Measurements from ENCODE around the gene RGS8.

Gene RGS8

GRCh38 chr1:182715531-182715930 lies 31.1 kb upstream of the RGS8 start:
- TF ChIP-seq SIN3A (IDR thresholded peaks at IDR 0.05; ENCODE audit: borderline replicate concordance, insufficient read depth, low read length): no peak
- no peak for TF ChIP-seq POLR2AphosphoS5 (IDR thresholded peaks at IDR 0.05; ENCODE audit: low read depth, low read length)
- no peak for TF ChIP-seq FOXP2 (optimal IDR thresholded peaks at IDR 0.05; ENCODE audit: borderline replicate concordance, extremely low read depth, extremely low read length, insufficient read depth)
- no peak for TF ChIP-seq REST (IDR thresholded peaks at IDR 0.05; ENCODE audit: insufficient read depth in 1 of 2, low read depth in 2 of 2, low read length in 2 of 2)
- TF ChIP-seq TAF1 (IDR thresholded peaks at IDR 0.05; ENCODE audit: borderline replicate concordance, insufficient read depth, low read length): no peak

DNA sequence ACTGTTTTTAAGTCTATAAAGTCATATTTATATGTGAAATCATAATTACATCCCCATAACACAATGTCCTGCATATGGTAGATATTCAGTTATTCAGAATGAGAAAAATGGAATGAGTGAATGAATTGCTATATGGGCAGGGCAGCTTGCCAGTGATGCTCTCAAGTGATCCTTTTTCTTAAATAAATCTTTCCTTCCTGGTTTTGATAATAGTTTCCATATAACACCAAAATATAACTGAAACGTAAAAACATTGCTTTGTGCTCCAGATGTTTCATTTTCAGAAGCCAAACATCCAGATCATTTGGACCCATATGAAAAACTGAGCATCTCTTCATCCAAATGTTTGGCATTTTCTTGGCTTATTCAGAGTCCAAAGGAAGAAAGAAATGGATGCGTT lies 30.2 kb upstream of the RGS8 start:
- TF ChIP-seq REST (IDR thresholded peaks at IDR 0.05; ENCODE audit: insufficient read depth in 1 of 2, low read depth in 2 of 2, low read length in 2 of 2) (no peak), POLR2AphosphoS5 (IDR thresholded peaks at IDR 0.05; ENCODE audit: low read depth, low read length) (no peak), FOXP2 (optimal IDR thresholded peaks at IDR 0.05; ENCODE audit: borderline replicate concordance, extremely low read depth, extremely low read length, insufficient read depth) (no peak), TAF1 (IDR thresholded peaks at IDR 0.05; ENCODE audit: borderline replicate concordance, insufficient read depth, low read length) (no peak), SIN3A (IDR thresholded peaks at IDR 0.05; ENCODE audit: borderline replicate concordance, insufficient read depth, low read length) (no peak)

DNA sequence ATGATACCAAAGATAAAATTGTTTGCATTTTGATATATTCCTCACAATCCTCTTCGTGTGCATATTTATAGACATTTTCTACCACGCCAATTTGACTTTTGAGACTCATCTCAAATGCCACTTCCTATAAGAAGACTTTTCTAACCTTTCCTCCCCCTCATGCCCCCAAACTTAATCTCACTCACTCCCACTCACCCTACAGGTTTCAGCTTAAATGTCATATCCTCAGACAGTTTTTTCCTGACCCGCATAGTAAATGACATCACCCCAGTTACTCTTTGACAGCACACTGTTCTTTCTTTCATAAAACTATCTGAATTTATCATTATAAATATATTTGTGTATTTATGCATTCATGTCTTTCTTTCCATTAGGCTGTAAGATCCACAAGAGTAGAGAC lies 29.6 kb upstream of the RGS8 start:
- TF ChIP-seq SIN3A (IDR thresholded peaks at IDR 0.05; ENCODE audit: borderline replicate concordance, insufficient read depth, low read length) (no peak), REST (IDR thresholded peaks at IDR 0.05; ENCODE audit: insufficient read depth in 1 of 2, low read depth in 2 of 2, low read length in 2 of 2) (no peak), TAF1 (IDR thresholded peaks at IDR 0.05; ENCODE audit: borderline replicate concordance, insufficient read depth, low read length) (no peak), FOXP2 (optimal IDR thresholded peaks at IDR 0.05; ENCODE audit: borderline replicate concordance, extremely low read depth, extremely low read length, insufficient read depth) (no peak), POLR2AphosphoS5 (IDR thresholded peaks at IDR 0.05; ENCODE audit: low read depth, low read length) (no peak)

DNA sequence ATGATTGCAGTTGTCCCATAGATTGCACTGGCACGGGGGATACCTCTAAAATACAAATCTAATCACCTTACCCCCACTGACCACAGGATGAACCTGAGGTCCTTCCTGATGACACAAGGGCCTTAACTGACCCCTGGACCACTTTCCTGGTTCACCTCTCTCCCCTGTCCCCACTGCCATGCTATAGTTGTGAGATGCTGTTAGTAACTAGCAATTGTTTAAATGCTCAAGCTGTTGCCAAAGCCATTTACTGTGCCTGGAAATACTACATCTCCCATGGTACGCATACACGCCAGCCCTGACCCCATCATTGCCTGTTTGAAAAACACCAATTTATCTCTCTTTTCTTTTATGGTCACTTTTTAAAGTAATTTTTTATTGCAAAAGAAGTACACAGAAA lies 29.1 kb upstream of the RGS8 start:
- no peak for TF ChIP-seq POLR2AphosphoS5 (IDR thresholded peaks at IDR 0.05; ENCODE audit: low read depth, low read length)
- no peak for TF ChIP-seq TAF1 (IDR thresholded peaks at IDR 0.05; ENCODE audit: borderline replicate concordance, insufficient read depth, low read length)
- no peak for TF ChIP-seq SIN3A (IDR thresholded peaks at IDR 0.05; ENCODE audit: borderline replicate concordance, insufficient read depth, low read length)
- no peak for TF ChIP-seq FOXP2 (optimal IDR thresholded peaks at IDR 0.05; ENCODE audit: borderline replicate concordance, extremely low read depth, extremely low read length, insufficient read depth)
- TF ChIP-seq REST (IDR thresholded peaks at IDR 0.05; ENCODE audit: insufficient read depth in 1 of 2, low read depth in 2 of 2, low read length in 2 of 2): no peak

- TF ChIP-seq FOXP2 (optimal IDR thresholded peaks at IDR 0.05; ENCODE audit: borderline replicate concordance, extremely low read depth, extremely low read length, insufficient read depth): no peak
Measured at GRCh38 chr1:182709855-182710254, 25.5 kb upstream of the RGS8 start.

All from PFSK-1 (cell line).